ENCODE measurements around the gene LIG3. TPM values are rescaled to one million over a fixed set of nuclear protein-coding genes. Genes with fewer than 3 reads are reported as not detected.

Gene LIG3
- total and polyA plus RNA-seq, 2 experiments from 2014 or later: 16.4 to 119 TPM

- TF ChIP-seq REST (IDR thresholded peaks at IDR 0.05; ENCODE audit: unreplicated experiment) (no peak), EZH2phosphoT487 (IDR thresholded peaks at IDR 0.05; ENCODE audit: unreplicated experiment) (no peak), ETS1 (IDR thresholded peaks at IDR 0.05) (no peak), ZNF331 (CRISPR knock-in tag; IDR thresholded peaks at IDR 0.05; ENCODE audit: low read depth) (no peak)
Observed at GRCh38 chr17:35021520-35022380, 41.4 kb downstream of the LIG3 start (continued).

GRCh38 chr17:35022536-35023063 lies 42.3 kb downstream of the LIG3 start:
- Histone ChIP-seq H3K36me3 (ENCODE audit: insufficient read depth) (no peaks in the 10 kb centered on the region), H3F3A (replicated peaks; ENCODE audit: low read depth) (no peaks in the 10 kb centered on the region), H2AFZ (no peak overlapping the region), H3K9me2 (ENCODE audit: insufficient read depth) (no peaks in the 10 kb centered on the region), H3K27ac (ENCODE audit: low read depth) (no peak overlapping the region), H4K20me1 (replicated peaks; ENCODE audit: insufficient read depth) (no peaks in the 10 kb centered on the region), H3K4me3 (no peak overlapping the region), H3K4me1 (ENCODE audit: insufficient read depth) (no peaks in the 10 kb centered on the region), H3K79me2 (replicated peaks; ENCODE audit: insufficient read depth) (no peaks in the 10 kb centered on the region), H3K4me2 (no peak overlapping the region), H3K27me3 (ENCODE audit: insufficient read depth) (no peaks in the 10 kb centered on the region)
- Mint-ChIP-seq H3K4me3 (no peak overlapping the region), H3K36me3 (ENCODE audit: low read depth) (no peaks in the 10 kb centered on the region), H3K27ac (no peak overlapping the region), H3K4me1 (peaks cover 5% of the 10 kb centered on the region; the same call in 1 of the 3 replicates), H3K9me3 (no peaks in the 10 kb centered on the region), H3K27me3 (ENCODE audit: insufficient read depth, low read depth, poor library complexity) (peaks cover 3% of the 10 kb centered on the region)
- DNase-seq (ENCODE audit: low spot score): no peak
- ATAC-seq: no peak
- TF ChIP-seq CTCF (conservative IDR thresholded peaks at IDR 0.05; ENCODE audit: low read depth in 2 of 2) (no peak), ZNF331 (CRISPR knock-in tag; IDR thresholded peaks at IDR 0.05; ENCODE audit: low read depth) (no peak), EZH2 (IDR thresholded peaks at IDR 0.05; ENCODE audit: low read depth, unreplicated experiment) (no peak), ZNF462 (CRISPR knock-in tag; IDR thresholded peaks at IDR 0.05) (no peak), NANOG (IDR thresholded peaks at IDR 0.05; ENCODE audit: borderline replicate concordance) (no peak), POLR2AphosphoS5 (IDR thresholded peaks at IDR 0.05; ENCODE audit: low read depth) (no peak), STAT1 (IDR thresholded peaks at IDR 0.05; ENCODE audit: unreplicated experiment) (no peak)
